HG02973 (cell line): ENCODE results near the gene CEP290.
"Not testable (repeated sequence)": the region's sequence is repeated elsewhere in the genome, so short reads cannot be mapped to it uniquely, and the experiment has no call there.

Experiments
- ATAC-seq: cut with Tn5 transposase; IDR thresholded peaks from one replicate; pipeline ENCODE4 v1.9.1; 2021; ENCODE audit warnings: moderate library complexity; ENCODE audit not compliant: unreplicated experiment

CEP290 gene

GRCh38 chr12:88057994-88058718 is 83.7 kb downstream of the CEP290 start:
- no peak for ATAC-seq

- no peak for ATAC-seq
Measured at GRCh38 chr12:88056571-88056970, 85.3 kb downstream of the CEP290 start.

- no peak for ATAC-seq
Measured at GRCh38 chr12:88052686-88053085, 89.2 kb downstream of the CEP290 start.

- no peak for ATAC-seq
Measured at GRCh38 chr12:88044035-88044434, 97.9 kb downstream of the CEP290 start.

GRCh38 chr12:88037770-88038169 is 104.1 kb downstream of the CEP290 start:
- ATAC-seq, result no peak

- ATAC-seq, result no peak
Measured at GRCh38 chr12:88036353-88036965, 105.4 kb downstream of the CEP290 start.

GRCh38 chr12:88035907-88036289 is 106.0 kb downstream of the CEP290 start:
- ATAC-seq, result peak; percentile 5

- peak; percentile 99 for ATAC-seq
Measured at GRCh38 chr12:88035271-88035906, 106.5 kb downstream of the CEP290 start.

GRCh38 chr12:88031161-88031560 is 110.7 kb downstream of the CEP290 start:
- not testable (repeated sequence) for ATAC-seq

GRCh38 chr12:88029093-88029665 is 112.7 kb downstream of the CEP290 start, which contains the start of gene C12orf50:
Gene C12orf50, minus strand, starts transcription at chr12:88029401. Its CDS starts 2,439 bp downstream, at chr12:88026962.
- ATAC-seq, result no peak

GRCh38 chr12:88026196-88026595 is 115.7 kb downstream of the CEP290 start:
- no peak for ATAC-seq

- no peak for ATAC-seq
Measured at GRCh38 chr12:88017964-88018363, 123.9 kb downstream of the CEP290 start.

GRCh38 chr12:88015825-88016224 is 126.1 kb downstream of the CEP290 start:
- ATAC-seq, result no peak

- no peak for ATAC-seq
Measured at GRCh38 chr12:88011755-88012154, 130.1 kb downstream of the CEP290 start.

GRCh38 chr12:88006351-88006750 is 135.5 kb downstream of the CEP290 start:
- no peak for ATAC-seq

- ATAC-seq, result no peak
Measured at GRCh38 chr12:88001327-88001726, 140.6 kb downstream of the CEP290 start.
